ENCODE data around the gene NSA2.

The NSA2 gene

DNA sequence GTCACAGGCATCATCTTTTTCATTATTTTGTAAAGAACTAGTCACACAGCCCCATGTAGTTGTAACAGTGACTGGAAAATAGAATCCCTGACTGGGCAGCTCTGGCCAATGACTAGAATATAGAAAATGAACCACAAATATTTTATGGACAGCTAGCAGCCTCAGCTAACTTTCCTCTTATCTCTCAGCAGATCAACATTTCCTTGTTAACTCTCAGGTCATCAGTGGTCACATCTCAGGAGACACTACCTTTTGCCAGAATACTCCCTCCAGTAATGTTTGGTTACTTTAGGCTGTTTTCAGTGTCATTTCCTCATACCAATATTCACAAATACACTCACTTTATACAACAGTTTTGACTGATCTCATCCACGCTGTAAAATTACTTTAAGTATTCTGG lies 55.2 kb downstream of the NSA2 start:
- DNase-seq: no peak

DNA sequence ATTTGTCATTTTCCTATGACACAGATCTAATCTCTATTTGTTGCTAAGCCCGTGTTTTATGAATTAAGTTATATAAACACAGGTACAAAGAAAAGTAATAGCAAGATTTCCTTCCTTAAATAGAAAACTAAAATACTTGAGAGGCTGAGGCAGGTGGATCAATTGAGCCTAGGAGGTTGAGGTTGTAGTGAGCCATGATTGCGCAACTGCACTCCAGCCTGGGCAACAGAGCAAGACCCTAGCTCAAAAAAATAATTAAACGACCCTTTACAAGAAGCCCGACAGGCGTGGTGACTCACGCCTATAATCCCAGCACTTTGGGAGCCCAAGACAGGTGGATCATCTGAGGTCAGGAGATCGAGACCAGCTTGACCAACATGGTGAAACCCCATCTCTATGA lies 62.4 kb downstream of the NSA2 start:
- no peak for DNase-seq
